Germinal center (tissue), 1 donor: ENCODE results near the gene ASIP.
"Not testable (repeated sequence)": the region's sequence is repeated elsewhere in the genome, so short reads cannot be mapped to it uniquely, and the experiment has no call there.

Experiments used
- DNase-seq: peaks from one replicate; pipeline ENCODE4 v3.0.0; 2012; ENCODE audit warnings: mixed read lengths, low spot score

The ASIP gene

GRCh38 chr20:34285450-34285849 lies 44.2 kb downstream of the ASIP start:
- no peak for DNase-seq

- DNase-seq = not testable (repeated sequence)
These were observed 46.3 kb downstream of the ASIP start for GRCh38 chr20:34287500-34287899.

- DNase-seq = no peak
These were observed 49.2 kb downstream of the ASIP start for GRCh38 chr20:34290471-34290870.

GRCh38 chr20:34292496-34292895 lies 51.3 kb downstream of the ASIP start:
- no peak for DNase-seq

- DNase-seq = no peak
These were observed 51.9 kb downstream of the ASIP start for GRCh38 chr20:34293119-34293518.

GRCh38 chr20:34293589-34293988 lies 52.4 kb downstream of the ASIP start:
- DNase-seq = no peak

GRCh38 chr20:34294563-34294962 lies 53.3 kb downstream of the ASIP start:
- DNase-seq = no peak

GRCh38 chr20:34295284-34295683 lies 54.1 kb downstream of the ASIP start:
- DNase-seq = no peak

GRCh38 chr20:34296468-34296867 lies 55.2 kb downstream of the ASIP start:
- DNase-seq = no peak

- DNase-seq = not testable (repeated sequence)
These were observed 57.1 kb downstream of the ASIP start for GRCh38 chr20:34298294-34298784.

GRCh38 chr20:34299556-34300255 lies 58.5 kb downstream of the ASIP start:
- DNase-seq = no peak

- no peak for DNase-seq
These were observed 59.1 kb downstream of the ASIP start for GRCh38 chr20:34300256-34300806.

GRCh38 chr20:34300809-34301586 lies 59.8 kb downstream of the ASIP start:
- no peak for DNase-seq

- DNase-seq = no peak
These were observed 60.5 kb downstream of the ASIP start for GRCh38 chr20:34301587-34302311.

GRCh38 chr20:34302312-34302722 lies 61.1 kb downstream of the ASIP start:
- no peak for DNase-seq

GRCh38 chr20:34302723-34303533 lies 61.7 kb downstream of the ASIP start, which contains the start of gene AHCY:
Gene AHCY (minus strand): TSS chr20:34303355. CDS start chr20:34303270, 85 bp downstream.
- peak; percentile 91 for DNase-seq

GRCh38 chr20:34305333-34306230 lies 64.4 kb downstream of the ASIP start:
- DNase-seq = no peak

- no peak for DNase-seq
These were observed 68.5 kb downstream of the ASIP start for GRCh38 chr20:34309691-34310090.

- no peak for DNase-seq
These were observed 69.4 kb downstream of the ASIP start for GRCh38 chr20:34310481-34311117.
